AG09309 (cell line): ENCODE results near the gene WASF3.
A peak's percentile ranks its signal among the peaks of the same experiment; 100 is the strongest.

Experiments
- DNase-seq: peaks from one replicate; pipeline ENCODE4 v3.0.0-alpha.2; 2010; ENCODE audit warnings: low read depth
- H3K4me3 ChIP-seq: 2 replicates; pipeline ENCODE4 v1.5.1; 2011; ENCODE audit warnings: mild to moderate bottlenecking, low read depth, low read length, moderate library complexity; ENCODE audit not compliant: control insufficient read depth
- CTCF ChIP-seq: IDR thresholded peaks from 2 replicates; pipeline ENCODE4 v1.5.1; 2011; ENCODE audit warnings: mild to moderate bottlenecking, low read depth, low read length, inconsistent platforms; ENCODE audit not compliant: insufficient read depth, control insufficient read depth; ENCODE audit errors: missing control alignments

WASF3 gene

GRCh38 chr13:26599860-26600259 lies 42.4 kb downstream of the WASF3 start:
- TF ChIP-seq CTCF, result no peak
- H3K4me3 ChIP-seq, result no peak overlapping the region
- no peak for DNase-seq

GRCh38 chr13:26600343-26600742 lies 42.9 kb downstream of the WASF3 start:
- no peak for DNase-seq
- no peak for TF ChIP-seq CTCF
- no peak overlapping the region for H3K4me3 ChIP-seq

DNA sequence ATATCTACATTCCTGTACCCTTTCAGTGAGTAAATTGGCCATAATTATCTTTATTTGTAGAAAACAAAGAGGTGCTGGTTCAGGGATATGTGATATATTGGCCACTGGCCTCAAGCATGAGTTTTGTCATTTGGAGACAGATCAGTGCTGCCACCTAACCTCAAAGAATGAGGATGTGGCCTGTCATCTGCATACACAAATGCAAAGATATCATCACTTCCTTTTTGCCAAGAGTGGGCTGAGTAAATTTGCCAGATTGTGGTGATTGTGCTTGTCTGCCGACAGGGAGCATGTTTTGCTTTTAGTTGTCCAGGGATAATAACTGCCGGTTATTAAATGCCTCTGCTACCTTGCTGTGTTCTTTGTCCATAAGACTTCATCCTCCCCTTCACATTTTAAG lies 44.2 kb downstream of the WASF3 start:
- DNase-seq, result no peak
- TF ChIP-seq CTCF, result peak; percentile 18
- no peak overlapping the region for H3K4me3 ChIP-seq

DNA sequence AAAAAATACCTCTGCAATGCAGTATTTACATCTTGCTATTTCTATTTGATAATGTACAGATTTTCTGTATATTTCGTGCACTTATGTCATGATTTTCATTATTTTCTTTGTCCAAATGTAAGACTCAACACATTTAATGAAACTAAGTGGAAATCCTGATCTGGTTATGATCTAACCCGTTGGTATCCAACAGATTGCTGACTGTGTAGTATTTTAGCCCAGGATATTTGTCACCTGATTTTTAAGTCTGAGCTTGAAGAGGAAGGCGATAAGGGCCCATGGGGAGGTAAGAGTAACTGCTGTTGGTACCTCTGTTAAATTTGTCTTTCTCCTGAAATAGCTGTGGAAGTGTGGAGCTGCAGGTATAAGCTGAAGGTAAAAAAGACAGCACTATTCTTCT lies 45.3 kb downstream of the WASF3 start:
- no peak for DNase-seq
- no peak for TF ChIP-seq CTCF

GRCh38 chr13:26604784-26605545 lies 47.5 kb downstream of the WASF3 start:
- no peak overlapping the region for H3K4me3 ChIP-seq
- no peak for DNase-seq
- no peak for TF ChIP-seq CTCF

More for the DNA sequence above, 45.3 kb downstream of the WASF3 start:
- no peak overlapping the region for H3K4me3 ChIP-seq

DNA sequence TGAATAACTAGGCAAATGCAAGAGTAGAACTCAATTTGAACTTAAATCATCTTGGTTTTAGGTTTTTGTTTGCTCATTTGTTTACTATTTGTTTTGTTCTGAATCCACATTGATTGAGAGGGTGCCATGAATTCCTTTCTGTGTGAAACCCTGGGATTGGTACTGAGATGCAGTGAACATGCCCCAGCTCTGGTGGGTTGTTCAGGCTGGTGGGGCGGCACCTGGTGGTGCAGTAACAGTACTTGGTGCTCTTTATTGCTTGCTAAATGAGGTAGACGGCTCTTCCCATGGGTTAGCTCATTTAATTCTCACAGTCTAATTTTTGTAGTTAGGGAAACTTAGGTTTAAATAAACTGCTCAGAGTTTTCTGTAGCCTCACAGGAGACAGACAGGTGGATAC lies 48.4 kb downstream of the WASF3 start:
- DNase-seq, result no peak
- H3K4me3 ChIP-seq, result no peak overlapping the region
- TF ChIP-seq CTCF, result no peak
